OCI-LY1 (cell line): ENCODE results near the gene KRT5.

ENCODE experiments used
- CTCF ChIP-seq: fragments of 200-600 bp; sonication (generic), shearing (Covaris generic); IDR thresholded peaks from 2 replicates; pipeline ENCODE4 v1.5.1; 2017; ENCODE audit warnings: mild to moderate bottlenecking, antibody characterized with exemption, low read length, moderate library complexity, mixed read lengths
- EZH2 ChIP-seq: fragments of 200-600 bp; sonication (generic), shearing (Covaris generic); IDR thresholded peaks from 2 replicates; pipeline ENCODE4 v1.8.0; 2017; ENCODE audit warnings: borderline replicate concordance, mixed run types, mild to moderate bottlenecking, antibody characterized with exemption, low read length, moderate library complexity, mixed read lengths

GRCh38 chr12:52566847-52567291 lies 46.7 kb upstream of the KRT5 start:
- no peak for TF ChIP-seq CTCF
- TF ChIP-seq EZH2 = no peak
